Cardiac septum (tissue), 1 donor: Measurements from ENCODE around the gene BTBD3. TPM values are rescaled to one million over a fixed set of nuclear protein-coding genes. Genes with fewer than 3 reads are reported as not detected.

ENCODE experiments used
- DNase-seq: peaks from one replicate; pipeline ENCODE4 v3.0.0-alpha.2; 2020; ENCODE audit warnings: low spot score
- intact Hi-C: fragments of 100-400 bp; cut with DNase I; formaldehyde crosslinking; loops from one replicate; pipeline ENCODE4 v1.14.0; 2022
- total RNA-seq: library from RNA; stranded (reverse); fragmentation: NEBNext Ultra II Directional; extraction: Animal tissue kit (Norgen Biotek cat#: 25700); gene quantifications from one replicate; pipeline ENCODE4 v1.2.1, GENCODE V29; 2021
- donor health status: DM: no; HTN: no; CAD: no.

Gene BTBD3
- total RNA-seq, 1 donor from 2014 or later: 25.7 TPM

DNA sequence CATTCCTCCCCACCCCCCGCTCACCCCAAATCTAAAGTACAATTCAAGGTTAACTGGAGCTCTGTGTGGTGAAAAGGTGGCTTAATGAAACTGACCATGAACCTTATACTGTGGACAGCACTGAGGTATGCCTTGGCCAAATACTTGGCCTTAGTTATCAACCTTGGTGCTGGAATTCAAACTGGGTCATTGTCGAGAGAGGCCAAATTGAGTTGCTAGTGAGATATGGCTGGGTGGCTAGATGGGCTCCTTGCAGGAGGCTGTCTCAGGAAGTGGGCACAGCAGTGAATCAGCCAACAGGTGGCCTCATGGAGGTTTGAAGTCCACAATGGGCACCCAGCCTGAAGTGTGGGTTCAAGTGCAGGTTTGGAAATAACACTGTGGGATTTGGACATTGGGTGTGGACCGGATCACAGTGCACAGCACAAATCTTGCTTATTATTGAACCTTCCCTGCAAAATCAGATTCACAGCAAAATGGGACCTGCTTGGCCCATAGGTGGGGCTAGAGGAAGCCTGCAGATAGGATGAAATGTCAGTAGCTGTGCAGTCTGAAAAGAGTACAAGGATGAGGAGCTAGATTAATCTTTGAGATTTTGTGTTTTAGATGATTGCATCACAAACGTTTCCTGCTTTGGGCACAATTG is 5.6 kb upstream of the BTBD3 start:
- intact Hi-C loops: no loop called here
- no peak for DNase-seq

DNA sequence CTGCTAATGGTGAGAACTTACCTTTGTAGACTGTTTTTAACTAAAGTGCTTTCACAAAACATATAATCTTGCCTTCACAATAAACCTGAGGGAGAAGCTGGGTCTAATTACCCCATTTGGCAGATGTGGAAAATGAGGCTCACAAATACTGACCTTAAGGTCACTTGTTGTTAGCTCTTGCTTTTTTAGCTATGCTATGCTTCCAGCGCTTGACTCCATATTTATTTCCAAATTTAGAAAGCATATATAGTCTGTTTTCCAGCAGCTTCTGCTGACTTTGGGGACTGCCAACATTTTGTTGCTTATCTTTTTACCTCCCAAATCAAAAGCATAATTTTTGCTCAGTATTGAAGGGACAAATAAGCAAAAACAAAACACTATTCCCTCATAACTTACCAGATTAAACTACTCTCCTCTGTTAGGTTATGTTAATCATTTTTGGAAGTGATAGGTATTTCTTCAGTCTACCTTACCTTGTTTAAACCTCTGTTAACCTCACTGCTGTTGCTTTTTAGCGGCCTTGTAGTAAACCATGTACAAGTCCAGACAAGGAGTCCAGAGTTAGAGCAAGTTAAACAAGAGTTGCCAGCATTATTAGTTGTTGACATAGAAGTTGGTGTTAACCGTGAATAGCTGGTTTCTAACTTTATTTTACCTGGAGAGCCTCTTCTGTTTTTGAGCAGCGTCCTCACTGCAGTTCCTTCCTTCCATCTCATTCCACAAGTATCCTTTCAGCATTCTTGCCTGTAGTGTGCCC is 4.9 kb upstream of the BTBD3 start:
- no peak for DNase-seq
- intact Hi-C loops: no loop called here

GRCh38 chr20:11918391-11918845 is 725 bp downstream of the BTBD3 start:
- DNase-seq: no peak
- intact Hi-C loops: loop anchor here (2.0 kb wide), 1 partner anchor 28 kb away; no protein-coding TSS in a partner anchor

DNA sequence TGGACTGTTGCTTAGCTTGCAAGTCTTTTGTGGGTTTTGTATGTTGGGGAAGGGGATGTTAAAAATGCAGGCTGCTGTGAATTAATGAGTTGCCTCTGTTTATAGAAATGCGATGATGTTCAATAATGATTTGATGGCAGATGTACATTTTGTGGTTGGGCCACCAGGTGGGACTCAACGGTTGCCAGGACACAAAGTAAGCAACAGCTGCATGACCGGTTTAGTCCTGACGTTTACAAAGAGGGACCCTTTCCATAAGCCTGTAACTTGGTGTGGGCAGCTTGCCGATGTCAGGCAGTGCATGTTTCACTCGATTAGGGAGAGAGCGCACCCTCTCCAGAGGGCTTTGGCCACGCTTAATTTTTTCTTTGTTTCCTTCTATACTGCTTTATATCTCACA is 1.3 kb downstream of the BTBD3 start:
- intact Hi-C loops: loop anchor here (2.0 kb wide), 1 partner anchor 28 kb away; no protein-coding TSS in a partner anchor
- no peak for DNase-seq

DNA sequence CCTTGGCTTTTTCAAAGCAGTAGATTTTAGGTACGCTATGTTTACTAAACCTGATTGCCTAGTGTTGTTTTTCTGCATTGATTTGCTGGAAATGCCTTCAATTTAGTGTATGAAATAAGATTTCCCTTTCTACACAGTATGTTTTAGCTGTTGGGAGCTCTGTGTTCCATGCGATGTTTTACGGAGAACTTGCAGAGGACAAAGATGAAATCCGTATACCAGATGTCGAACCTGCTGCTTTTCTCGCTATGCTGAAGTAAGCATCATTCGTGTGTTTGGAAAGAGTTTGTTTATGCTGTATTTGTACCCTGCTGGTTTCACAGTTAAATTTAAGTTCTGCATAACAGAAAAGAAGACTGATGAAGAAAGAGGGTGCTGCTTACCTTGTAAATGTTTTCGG is 1.9 kb downstream of the BTBD3 start:
- intact Hi-C loops: loop anchor here (2.0 kb wide), 1 partner anchor 29 kb away; no protein-coding TSS in a partner anchor
- DNase-seq: no peak

GRCh38 chr20:11920083-11920482 is 2.4 kb downstream of the BTBD3 start:
- intact Hi-C loops: no loop called here
- no peak for DNase-seq

DNA sequence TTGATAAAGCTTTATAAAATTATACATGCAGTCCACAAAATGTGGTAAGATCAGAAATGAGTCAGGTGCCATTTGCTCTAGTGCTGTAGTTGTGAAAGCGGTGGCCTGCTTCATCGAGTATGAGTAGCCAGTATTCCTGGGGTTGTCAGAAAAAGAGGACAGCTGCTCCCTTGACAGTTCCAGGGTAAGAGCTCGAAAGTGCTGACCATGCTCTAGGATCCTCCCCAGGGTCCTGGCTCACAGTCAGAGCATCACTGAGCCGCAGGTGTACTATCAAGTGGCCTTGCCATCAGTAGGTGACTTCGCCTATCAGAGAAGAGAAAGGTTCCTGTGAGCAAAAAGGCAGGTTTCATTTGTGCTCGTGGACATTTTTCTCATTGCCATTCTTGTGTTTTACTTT is 3.6 kb downstream of the BTBD3 start:
- intact Hi-C loops: no loop called here
- no peak for DNase-seq

- no peak for DNase-seq
- intact Hi-C loops: no loop called here
Measured at GRCh38 chr20:11922561-11922960, 4.9 kb downstream of the BTBD3 start.

- no peak for DNase-seq
- intact Hi-C loops: no loop called here
Measured at GRCh38 chr20:11924923-11925322, 7.2 kb downstream of the BTBD3 start.

GRCh38 chr20:11926292-11926998 is 8.8 kb downstream of the BTBD3 start:
- intact Hi-C loops: no loop called here
- no peak for DNase-seq

GRCh38 chr20:11929947-11930346 is 12.3 kb downstream of the BTBD3 start:
- intact Hi-C loops: no loop called here
- no peak for DNase-seq

GRCh38 chr20:11935212-11936154 is 17.8 kb downstream of the BTBD3 start:
- intact Hi-C loops: no loop called here
- no peak for DNase-seq

DNA sequence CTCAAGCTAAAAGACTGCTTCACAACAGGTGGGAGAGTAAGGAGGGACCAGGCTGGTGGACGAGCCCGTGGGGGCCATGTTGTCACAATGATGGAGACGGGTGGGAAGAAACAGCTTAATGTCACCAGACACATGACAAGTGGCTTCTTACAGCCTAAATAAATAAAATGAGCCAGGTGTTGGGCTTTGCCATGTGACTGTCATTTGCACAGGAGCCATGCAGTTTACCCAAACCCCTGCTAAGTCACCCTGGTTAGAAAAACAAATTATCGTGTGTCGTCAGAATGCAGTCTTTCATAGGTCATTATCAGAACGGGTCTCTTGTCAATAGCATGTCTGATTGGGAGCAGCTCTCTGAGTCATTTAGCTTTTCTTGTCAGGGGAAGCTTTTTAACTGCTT is 18.5 kb downstream of the BTBD3 start:
- no peak for DNase-seq
- intact Hi-C loops: no loop called here

- no peak for DNase-seq
- intact Hi-C loops: no loop called here
Measured at GRCh38 chr20:11937230-11937629, 19.5 kb downstream of the BTBD3 start.

GRCh38 chr20:11941593-11942246 is 24.0 kb downstream of the BTBD3 start:
- DNase-seq: no peak
- intact Hi-C loops: no loop called here

DNA sequence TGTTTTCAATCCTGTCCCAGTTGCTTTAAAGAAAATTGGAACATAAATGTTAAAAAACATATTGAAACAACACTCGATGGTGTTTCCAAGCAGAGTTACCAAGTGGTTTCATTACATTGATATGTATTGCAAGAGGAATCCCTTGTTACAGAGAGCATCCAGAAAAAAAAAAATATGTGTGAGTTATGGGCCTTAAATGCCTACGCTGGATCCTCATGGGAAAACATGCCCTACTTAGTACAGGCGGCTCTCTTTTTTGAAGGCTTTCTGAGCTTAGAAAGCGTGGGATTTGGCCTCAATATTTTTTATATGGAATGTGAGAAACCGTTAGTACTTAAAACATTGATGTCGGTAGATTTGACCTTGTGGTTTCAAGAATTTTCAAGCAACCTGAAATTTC is 26.1 kb downstream of the BTBD3 start:
- intact Hi-C loops: no loop called here
- no peak for DNase-seq

DNA sequence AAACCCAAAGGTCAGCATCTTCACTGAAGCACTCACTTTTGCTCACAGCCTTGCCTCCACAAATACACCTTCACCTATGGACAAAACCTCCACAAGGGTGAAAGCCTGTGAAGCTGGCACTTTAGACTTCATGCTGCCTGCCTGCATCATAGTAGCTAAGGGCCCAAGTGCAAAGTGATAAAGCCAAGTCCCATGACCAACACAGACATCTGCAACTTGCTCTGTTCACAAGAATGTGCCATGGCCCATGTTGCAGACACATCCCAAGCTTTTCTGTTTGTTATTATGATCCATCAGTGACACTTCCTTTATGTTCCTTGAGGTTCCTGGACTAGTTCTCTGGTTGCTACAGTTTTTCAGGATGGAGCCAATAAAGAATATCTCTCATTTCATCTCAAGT is 31.1 kb downstream of the BTBD3 start:
- intact Hi-C loops: no loop called here
- no peak for DNase-seq

DNA sequence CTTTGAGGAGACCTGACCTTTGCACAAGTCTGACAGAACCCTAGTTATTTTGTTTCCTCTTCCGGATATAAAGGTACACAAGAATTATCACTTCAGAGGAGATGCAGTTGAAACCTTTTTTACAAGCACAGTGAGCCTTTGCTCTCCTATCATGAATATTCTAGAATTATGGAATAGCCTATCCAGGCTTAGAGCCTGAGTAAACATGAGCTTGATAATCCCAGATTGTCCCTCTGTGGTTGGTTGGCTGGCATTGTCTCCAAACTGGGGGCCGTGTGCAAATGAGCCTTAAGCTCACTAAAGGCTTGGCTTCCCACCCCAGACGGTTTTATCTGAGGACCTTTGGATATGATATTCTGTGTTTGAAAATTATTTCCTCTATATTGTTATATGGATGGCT is 32.0 kb downstream of the BTBD3 start:
- intact Hi-C loops: no loop called here
- DNase-seq: no peak

DNA sequence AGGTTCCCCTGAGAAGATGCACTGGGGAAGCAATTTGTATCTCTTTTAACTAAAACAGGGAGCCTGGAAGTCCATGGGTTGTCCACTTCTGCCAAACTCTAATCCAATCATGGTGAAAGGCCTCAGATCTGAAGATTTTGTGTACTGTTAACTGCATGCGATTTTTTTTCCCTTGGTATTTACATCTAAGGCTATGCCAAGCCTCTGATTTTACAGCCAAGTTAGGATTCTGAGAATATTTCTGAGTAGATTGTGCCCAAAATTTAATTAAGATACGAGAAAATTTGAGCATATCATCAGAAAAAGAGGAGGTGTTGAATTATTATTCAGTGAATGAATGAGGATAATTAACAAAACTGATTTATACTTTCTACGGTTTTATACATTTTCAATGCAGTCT is 34.0 kb downstream of the BTBD3 start:
- intact Hi-C loops: no loop called here
- DNase-seq: no peak
